GM21576 (cell line): ENCODE data around the gene SLC25A33.
"Not testable (repeated sequence)": the region's sequence is repeated elsewhere in the genome, so short reads cannot be mapped to it uniquely, and the experiment has no call there.

Source experiments
- ATAC-seq: cut with Tn5 transposase; IDR thresholded peaks from one replicate; pipeline ENCODE4 v1.9.1; 2021; ENCODE audit warnings: mild to moderate bottlenecking, moderate library complexity; ENCODE audit not compliant: unreplicated experiment

The SLC25A33 gene

DNA sequence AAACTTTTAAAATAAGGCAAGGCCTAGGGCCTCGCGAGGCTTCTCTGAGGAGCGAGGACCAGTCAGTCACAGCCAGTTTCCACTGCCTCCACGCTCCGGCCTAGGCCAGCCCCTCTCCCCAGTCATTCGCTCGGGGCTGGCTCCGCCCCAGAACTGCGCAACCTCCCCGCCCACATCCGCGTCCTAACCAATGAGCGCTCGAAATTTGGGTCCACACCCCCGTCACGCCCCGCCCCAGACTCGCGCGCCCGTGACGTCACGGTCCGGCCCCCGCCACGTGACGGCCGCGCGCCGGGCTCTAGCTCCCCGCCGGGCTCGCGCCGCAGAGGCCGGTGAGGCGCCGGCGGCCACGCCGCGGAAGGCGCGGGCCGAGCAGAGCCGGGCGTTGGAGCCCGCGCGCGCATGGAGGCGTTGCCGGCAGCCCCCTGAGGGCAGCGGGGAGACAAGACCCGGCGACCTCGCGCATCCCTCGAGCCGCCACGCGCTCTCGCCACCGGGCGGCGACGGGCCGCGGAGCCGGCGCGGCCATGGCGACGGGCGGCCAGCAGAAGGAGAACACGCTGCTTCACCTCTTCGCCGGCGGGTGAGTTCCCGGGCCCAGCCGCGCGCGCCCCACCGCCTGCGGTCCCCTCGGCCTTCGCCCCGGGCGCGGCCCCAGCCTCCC lies at the start of gene SLC25A33:
Gene SLC25A33 (plus strand): TSS at position 301 of the 664 bp plus-strand sequence. CDS start 227 bp downstream, at position 528.
- ATAC-seq, result peak; percentile 92

GRCh38 chr1:9490605-9491339 lies 48.5 kb upstream of the SLC25A33 start:
- peak; percentile 47 for ATAC-seq

- no peak for ATAC-seq
Measured at GRCh38 chr1:9493326-9493725, 45.9 kb upstream of the SLC25A33 start.

DNA sequence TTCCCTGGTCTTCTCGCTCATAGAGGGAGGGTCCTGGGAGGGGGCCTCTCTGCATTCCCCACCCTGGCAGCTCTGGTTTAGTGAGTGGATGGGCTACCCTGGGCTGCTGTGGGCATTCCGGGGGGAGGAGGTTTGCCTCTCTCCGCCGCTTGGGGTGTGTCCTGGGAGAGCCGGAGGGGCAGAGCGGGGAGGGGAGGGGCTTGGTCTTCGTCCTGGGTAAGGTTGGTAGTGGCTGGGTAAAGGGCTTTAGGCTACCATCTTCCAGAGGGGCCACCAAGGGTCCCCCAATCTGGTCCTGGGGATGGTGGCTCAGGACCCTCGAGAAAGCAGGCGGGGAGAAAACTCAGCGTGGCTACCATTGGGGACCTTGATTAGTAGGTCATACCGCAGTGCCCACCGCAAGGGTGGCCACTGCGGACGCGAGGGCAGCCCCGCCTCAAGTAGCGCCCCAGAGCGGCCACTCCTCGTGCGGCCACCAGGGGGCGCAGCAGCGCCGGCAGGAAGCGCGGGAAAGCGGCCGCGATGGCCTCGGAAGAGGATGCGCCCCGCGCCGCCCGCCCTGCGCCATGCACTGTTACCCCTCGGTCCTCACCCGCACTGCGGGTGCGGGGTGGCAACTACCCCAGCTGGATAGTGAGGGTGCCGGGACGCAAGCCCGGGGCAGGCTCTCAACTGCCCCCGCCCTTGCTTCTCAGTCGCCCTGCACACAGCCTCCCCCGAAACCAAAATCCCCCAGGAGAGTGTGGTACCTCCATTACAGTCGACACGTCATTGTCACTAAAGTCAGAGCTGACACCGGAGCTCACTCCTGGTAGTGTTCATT lies 44.1 kb upstream of the SLC25A33 start:
- no peak for ATAC-seq

DNA sequence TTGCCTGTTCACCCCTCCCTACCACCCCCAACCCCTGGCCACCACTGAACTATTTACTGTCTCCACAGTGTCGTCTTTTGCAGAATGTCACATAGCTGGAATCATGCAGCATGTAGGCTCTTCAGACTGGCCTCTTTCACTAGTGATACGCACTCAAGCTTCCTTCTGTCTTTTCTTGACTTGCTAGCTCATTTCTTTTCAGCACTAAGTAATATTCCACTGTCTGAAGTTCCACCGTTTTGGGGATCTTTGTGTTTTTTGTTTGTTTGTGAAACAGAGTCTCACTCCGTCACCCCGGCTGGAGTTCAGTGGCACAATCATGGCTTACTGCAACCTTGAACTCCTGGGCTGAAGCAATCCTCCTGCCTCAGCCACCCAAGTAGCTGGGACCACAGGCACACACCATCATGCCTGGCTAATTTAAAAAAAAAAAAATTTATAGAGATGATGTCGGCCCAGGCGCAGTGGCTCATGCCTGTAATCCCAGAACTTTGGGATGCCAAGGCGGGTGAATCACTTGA lies 43.4 kb upstream of the SLC25A33 start:
- ATAC-seq, result no peak

DNA sequence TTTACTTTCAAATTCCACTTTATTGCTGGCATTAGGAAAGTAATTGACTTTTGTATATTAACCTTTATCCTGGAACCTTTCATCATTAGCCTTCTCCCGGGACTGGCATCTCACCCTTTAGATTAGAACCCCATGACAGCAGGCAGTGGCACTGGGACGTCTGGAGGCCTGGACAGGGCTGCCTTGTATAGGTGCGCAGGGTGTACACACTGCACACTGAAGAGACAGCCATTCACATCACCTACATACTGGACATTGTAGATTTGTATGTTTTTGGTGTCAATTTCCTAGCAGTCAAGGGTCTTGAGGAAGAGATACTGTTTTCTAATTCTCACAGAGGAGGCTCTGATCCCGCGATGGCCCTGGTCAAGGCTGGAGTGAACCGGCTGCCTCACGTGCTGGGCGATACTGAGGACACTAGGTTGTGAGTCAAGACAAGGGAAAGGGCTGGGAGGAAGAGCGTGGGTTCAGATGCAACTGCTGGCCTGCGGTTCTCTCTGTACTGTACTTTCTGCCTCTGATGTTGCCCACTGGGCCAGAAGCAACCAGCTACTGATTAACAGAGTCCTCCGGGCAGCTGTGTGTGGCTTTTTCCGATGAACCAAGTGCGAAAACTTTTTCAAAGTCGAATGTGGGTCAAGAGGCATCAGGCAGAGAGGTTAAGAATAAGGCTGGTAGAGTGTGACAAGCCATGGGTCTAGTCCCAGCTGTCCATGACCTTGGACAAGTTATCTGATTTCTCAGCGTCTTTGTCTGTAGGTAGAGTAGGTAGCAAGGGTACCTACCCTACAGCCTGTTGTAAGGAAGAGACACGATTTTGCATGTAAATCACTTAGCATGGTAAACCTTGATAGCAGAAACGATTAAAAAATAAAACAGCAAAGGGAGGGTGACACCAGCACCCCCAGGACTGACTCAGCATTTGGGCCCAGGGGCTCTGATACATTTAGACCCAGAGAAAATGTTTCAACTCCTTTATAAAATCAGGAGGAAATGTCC lies 38.2 kb upstream of the SLC25A33 start:
- no peak for ATAC-seq

GRCh38 chr1:9503001-9503675 lies 36.1 kb upstream of the SLC25A33 start:
- no peak for ATAC-seq

DNA sequence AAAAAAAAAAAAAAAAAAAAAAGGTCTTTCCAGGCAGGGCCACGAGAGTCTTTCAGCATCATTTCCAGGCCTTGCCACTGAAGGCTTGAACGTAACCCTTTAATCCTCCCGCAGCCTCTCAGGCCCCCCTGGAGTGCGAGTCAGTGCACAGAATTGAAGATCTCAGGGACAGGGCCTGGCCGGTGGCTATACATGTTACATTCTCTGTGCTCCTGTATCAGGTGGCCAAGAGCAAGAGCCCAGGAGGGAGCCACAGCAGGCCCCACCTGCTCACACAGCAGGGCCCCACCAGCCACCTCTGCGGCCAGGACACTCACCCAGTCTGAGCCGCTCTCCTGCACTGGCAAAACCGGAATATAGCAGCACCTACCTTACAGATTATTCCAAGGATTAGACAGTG lies 34.1 kb upstream of the SLC25A33 start:
- ATAC-seq, result no peak

DNA sequence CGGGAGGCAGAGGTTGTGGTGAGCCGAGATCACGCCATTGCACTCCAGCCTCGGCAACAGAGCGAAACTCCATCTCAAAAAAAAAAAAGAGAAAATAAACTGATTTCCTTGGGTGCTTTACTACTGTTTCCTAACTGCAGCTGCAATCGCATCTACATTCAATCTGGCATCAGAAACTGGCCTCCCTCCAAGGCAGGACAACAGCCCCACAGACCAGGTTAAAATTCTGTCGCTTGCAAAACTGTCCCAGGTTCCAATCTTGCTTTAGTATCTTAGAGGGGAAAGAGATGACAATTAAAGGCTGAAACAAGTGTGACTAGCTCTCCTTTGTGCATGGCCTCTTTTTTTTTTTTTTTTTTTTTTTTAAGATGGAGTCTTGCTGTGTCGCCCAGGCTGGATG lies 32.4 kb upstream of the SLC25A33 start:
- ATAC-seq, result no peak

DNA sequence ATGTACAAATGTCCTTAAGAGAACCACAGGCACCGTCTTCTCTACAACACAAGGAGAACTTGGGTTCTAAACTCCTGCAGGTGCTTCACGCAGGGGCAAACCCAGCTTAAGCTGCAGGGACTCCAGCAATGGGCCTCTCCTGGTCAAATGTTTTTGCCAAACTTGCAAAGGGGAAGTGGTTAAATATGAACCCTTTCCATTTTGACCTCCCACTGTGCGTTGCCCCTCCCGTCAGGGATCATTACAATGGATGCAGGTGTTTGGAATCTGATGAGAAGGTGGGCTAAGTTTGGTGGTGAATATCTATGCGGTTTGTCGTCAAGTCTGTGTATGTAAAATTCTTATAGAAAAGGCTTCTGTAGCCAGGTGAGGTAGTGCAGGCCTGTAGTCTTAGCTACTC lies 29.1 kb upstream of the SLC25A33 start:
- no peak for ATAC-seq

DNA sequence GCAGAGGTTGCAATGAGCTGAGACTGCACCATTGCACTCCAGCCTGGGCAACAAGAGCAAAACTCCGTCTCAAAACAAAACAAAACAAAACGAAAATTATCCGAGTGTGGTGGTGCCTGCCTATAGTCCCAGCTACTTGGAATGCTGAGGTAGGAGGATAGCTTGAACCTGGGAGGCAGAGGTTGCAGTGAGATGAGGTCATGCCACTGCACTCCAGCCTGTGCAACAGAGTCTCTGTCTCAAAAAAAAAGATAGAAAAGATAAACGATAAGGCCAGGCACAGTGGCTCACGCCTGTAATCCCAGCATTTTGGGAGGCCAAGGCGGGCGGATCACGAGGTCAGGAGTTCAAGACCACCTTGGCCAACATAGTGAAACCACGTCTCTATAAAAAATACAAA lies 23.7 kb upstream of the SLC25A33 start:
- ATAC-seq, result not testable (repeated sequence)

- no peak for ATAC-seq
Measured at GRCh38 chr1:9518454-9518998, 20.7 kb upstream of the SLC25A33 start.

- ATAC-seq, result no peak
Measured at GRCh38 chr1:9520411-9520810, 18.9 kb upstream of the SLC25A33 start.

DNA sequence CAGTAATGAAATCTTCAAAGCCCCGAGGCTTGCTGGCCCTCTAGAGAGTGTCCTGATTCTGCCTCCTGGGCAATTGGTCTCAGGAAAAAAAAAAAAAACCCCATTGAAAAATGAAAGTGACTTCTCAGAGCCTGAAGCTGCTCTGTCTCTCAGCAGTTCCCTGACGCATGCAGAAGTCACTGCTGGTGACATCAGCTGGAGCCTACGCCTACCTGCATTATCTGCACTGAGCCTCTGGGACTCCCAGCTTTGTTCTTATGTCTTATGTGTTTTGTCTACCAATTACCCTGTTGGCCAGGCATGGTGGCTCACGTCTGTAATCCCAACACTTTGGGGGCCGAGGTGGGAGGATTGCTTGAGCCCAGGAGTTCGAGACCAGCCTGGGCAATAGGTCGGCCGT lies 10.1 kb upstream of the SLC25A33 start:
- no peak for ATAC-seq

GRCh38 chr1:9530320-9530719 lies 8.9 kb upstream of the SLC25A33 start:
- no peak for ATAC-seq

DNA sequence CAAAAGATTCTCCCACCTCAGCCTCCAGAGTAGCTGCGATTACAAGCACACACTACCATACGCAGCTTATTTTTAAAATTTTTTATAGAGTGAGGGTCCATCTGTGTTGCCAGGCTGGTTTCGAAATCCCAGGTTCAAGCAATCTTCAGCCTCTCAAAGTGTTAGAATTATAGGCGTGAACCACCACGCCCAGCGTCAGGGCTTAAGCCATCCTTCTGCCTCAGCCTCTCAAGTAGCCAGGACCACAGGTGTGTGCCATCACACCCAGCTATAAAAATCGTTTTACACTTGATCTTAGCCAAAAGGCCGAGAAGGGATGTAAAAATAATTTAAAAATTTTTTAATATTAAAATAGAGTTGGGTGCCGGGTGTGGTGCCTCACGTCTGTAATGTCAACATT lies 4.3 kb upstream of the SLC25A33 start:
- no peak for ATAC-seq

DNA sequence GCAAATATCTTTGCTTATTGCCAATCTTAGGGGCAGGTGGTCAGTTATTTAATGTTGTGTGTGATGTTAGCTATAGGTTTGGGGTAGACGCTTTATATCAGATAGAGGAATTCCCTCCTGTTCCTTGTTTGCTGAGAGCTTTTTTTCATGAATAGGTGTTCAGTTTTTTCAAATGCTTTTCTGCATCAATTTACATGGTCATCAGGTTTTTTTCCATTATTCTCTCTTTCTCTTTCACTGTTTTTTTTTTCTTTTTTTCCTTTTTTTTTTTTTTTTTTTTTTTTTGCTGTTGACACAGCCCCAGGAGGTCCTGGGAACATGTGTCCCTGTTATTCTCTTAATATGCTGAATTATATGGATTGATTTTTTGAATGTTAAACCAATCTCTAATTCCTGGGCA lies 3.0 kb upstream of the SLC25A33 start:
- ATAC-seq, result no peak

GRCh38 chr1:9537863-9538668 lies 1.2 kb upstream of the SLC25A33 start:
- no peak for ATAC-seq
